Loucy (cell line): ENCODE measurements around the gene MET.

Experiments
- EZH2phosphoT487 ChIP-seq: fragments of 200-600 bp; IDR thresholded peaks from 2 replicates; pipeline ENCODE4 v1.6.1; 2018; ENCODE audit warnings: antibody characterized with exemption, mild to moderate bottlenecking, moderate library complexity, borderline replicate concordance
- TF ChIP-seq, protein P1 (sequence below): fragments of 200-600 bp; sonication (generic); conservative IDR thresholded peaks from 2 replicates; pipeline ENCODE4 v1.5.1; 2014; ENCODE audit warnings: mild to moderate bottlenecking, antibody characterized with exemption, low read length

DNA sequence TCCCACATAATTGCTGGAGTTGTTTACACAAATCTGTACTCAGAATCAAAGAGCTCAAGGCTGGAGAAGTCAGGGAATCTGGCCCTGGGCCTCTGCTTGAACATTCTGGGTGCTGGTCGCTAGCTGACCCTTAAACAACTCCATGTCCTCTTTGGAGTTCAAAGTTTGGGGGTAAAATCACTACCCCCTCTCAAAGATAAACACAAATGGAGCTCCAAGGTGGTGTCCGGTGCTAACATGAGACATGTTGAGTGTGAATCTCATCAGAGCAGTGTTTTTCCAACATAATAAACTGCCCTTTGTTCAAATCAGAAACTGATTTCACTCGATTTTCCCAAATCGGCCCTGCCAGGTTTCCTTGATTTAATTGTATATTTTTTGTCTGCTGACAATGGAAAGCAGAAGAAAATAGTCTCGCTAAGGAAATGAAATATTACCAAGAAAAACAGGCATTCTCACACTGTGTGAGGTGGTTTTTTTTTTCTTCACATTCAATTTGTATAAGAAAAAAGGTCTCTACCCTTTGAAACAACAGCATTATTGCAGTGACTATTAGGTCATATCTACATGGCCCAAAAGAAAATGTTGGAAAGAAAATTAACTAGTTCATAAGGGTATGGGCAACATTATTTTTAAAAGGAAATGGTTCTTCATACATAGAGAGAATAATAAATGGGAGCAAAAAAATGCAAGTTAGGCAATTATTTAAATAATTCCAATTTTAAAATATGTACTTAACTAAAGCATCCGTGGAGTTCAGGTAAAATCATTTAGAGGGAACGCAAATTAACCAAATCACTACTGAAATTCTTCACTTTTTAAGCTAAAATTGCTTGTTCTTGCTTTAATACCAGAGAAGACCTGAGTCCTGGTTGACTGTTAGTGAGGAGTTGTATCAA, 134.3 kb downstream of the MET start:
- TF ChIP-seq, protein P1, sequence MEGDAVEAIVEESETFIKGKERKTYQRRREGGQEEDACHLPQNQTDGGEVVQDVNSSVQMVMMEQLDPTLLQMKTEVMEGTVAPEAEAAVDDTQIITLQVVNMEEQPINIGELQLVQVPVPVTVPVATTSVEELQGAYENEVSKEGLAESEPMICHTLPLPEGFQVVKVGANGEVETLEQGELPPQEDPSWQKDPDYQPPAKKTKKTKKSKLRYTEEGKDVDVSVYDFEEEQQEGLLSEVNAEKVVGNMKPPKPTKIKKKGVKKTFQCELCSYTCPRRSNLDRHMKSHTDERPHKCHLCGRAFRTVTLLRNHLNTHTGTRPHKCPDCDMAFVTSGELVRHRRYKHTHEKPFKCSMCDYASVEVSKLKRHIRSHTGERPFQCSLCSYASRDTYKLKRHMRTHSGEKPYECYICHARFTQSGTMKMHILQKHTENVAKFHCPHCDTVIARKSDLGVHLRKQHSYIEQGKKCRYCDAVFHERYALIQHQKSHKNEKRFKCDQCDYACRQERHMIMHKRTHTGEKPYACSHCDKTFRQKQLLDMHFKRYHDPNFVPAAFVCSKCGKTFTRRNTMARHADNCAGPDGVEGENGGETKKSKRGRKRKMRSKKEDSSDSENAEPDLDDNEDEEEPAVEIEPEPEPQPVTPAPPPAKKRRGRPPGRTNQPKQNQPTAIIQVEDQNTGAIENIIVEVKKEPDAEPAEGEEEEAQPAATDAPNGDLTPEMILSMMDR = no peak
- TF ChIP-seq EZH2phosphoT487 = no peak
